Measurements from ENCODE around the gene ARHGEF3. TPM values are rescaled to one million over a fixed set of nuclear protein-coding genes. Genes with fewer than 3 reads are reported as not detected.

ARHGEF3 gene
- total RNA-seq, 1 donor from 2014 or later, result 12.1 TPM

Other genes with a start within 250 kb of the ARHGEF3 start
- gene CCDC66, start 244.8 kb downstream of the ARHGEF3 start, total RNA-seq, result 13.4 and 22.6 TPM in 2 replicates
- 84.9 and 100 TPM in 2 replicates for gene TASOR, start 118.7 kb downstream of the ARHGEF3 start, total RNA-seq

Measured in dermis blood vessel endothelial cell (primary cell).